Heart left ventricle (tissue), 13 donors: ENCODE data around the gene MOK.

Experiments
- POLR2A ChIP-seq, 2 donors: fragments of 450-650 bp; IDR thresholded peaks; one replicate each; pipeline ENCODE4 v1.6.1; 2017; ENCODE audit warnings: antibody characterized with exemption in 2 of 2, mild to moderate bottlenecking in 2 of 2, moderate library complexity in 2 of 2
- TF ChIP-seq, protein P1 (sequence below), 12 donors: fragments of 200-600 bp; sonication (generic) in 4 of 12; IDR thresholded peaks; one replicate each; pipeline versions ENCODE4 v1.5.0 to v1.8.0; 2018 to 2022; ENCODE audit warnings: antibody characterized with exemption in 12 of 12, mild to moderate bottlenecking in 5 of 12
- donor health status: ischemic (EF 13 %, LVEDD 7.1; RV severe dilation, severe dysfunction).
- donor health status: DM: no; HTN: yes; CAD: no.
- donor health status: DM: no; HTN: no; CAD: no.
- donor health status: ischemic (EF 25% LVEDD 6.9; RV normal size, moderate dysfunction).
- donor health status: ischemic (EF 25% LVEDD 5.7; RV mildly dilated, moderate dysfunction).
- donor health status: ischemic (EF 35%, LVEDD 5.7; RV mildly dilated, moderate dysfunction).
- donor health status: nonischemic (EF 11% LVEDD 7.7; RV severe dilation, severe dysfunction).
- donor health status: DM: yes; HTN: yes; CAD: no.
- donor health status: PGD.
- donor health status: ischemic (EF 29% LVEDD 5.4; RV normal size, mild dysfunction).
- donor health status: nonischemic (EF 23%, LVEDD 6.1; RV moderate dilation, normal function).

DNA sequence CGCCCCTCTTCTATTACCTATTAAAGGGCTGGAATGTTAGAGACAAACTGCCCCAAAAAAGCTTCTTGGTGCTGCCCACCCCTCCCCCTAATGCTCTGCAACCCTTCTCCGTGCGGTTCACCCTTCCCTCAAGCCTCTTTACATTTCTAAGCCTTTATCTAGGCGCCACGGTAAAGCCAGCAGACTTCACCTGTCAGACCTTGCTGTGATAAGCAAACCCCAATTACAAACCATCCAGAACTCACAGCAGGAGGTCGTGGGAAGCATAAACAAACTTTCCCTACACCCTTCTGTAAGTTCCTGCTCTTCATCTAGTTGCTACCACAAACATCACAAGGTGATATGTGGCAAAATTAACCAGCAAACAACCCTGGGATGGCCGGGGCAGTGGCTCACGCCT, 56.8 kb downstream of the MOK start:
- TF ChIP-seq, protein P1, sequence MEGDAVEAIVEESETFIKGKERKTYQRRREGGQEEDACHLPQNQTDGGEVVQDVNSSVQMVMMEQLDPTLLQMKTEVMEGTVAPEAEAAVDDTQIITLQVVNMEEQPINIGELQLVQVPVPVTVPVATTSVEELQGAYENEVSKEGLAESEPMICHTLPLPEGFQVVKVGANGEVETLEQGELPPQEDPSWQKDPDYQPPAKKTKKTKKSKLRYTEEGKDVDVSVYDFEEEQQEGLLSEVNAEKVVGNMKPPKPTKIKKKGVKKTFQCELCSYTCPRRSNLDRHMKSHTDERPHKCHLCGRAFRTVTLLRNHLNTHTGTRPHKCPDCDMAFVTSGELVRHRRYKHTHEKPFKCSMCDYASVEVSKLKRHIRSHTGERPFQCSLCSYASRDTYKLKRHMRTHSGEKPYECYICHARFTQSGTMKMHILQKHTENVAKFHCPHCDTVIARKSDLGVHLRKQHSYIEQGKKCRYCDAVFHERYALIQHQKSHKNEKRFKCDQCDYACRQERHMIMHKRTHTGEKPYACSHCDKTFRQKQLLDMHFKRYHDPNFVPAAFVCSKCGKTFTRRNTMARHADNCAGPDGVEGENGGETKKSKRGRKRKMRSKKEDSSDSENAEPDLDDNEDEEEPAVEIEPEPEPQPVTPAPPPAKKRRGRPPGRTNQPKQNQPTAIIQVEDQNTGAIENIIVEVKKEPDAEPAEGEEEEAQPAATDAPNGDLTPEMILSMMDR (IDR thresholded peaks at IDR 0.05): no peak
- no peak for TF ChIP-seq POLR2A (IDR thresholded peaks at IDR 0.05)
